Measurements from ENCODE around the gene RPS26.

- TF ChIP-seq CTCF (IDR thresholded peaks at IDR 0.05; ENCODE audit: extremely low read depth in 1 of 2, insufficient read depth in 1 of 2, low read depth in 1 of 2, low read length in 2 of 2) (no peak), EZH2 (IDR thresholded peaks at IDR 0.05; ENCODE audit: borderline replicate concordance, low read depth, low read length, severe bottlenecking) (no peak), POLR2AphosphoS5 (IDR thresholded peaks at IDR 0.05; ENCODE audit: insufficient read depth, low read depth, low read length) (no peak)
These were observed 29.9 kb downstream of the RPS26 start for GRCh38 chr12:56071648-56072047.

All from endothelial cell of umbilical vein (primary cell).